GM12878 (cell line): ENCODE results near the gene ATXN1. TPM values are rescaled to one million over a fixed set of nuclear protein-coding genes. Genes with fewer than 3 reads are reported as not detected.

ENCODE experiments used
- ATAC-seq: fragments of 200-7000 bp; cut with Tn5 transposase; 3 replicates; pipeline ENCODE4 v1.9.1; 2020; ENCODE audit warnings: mild to moderate bottlenecking, moderate library complexity
- BruUV-seq: library from RNA; stranded (reverse); fragments of 400-500 nt; replicated peaks from 2 replicates; lab custom pipeline; 2021; lab: Mats Ljungman, UMichigan
- CTCF ChIA-PET: fragments of 300-600 bp; sonication (Branson Sonifier 250); formaldehyde crosslinking; extraction: SDS; loops from one replicate; lab custom pipeline; 2021; ENCODE audit warnings: inconsistent platforms; lab: Yijun Ruan, JAX
- POLR2A ChIA-PET: fragments of 350-600 bp; formaldehyde crosslinking; extraction: SDS; loops from one replicate; lab custom pipeline; 2021; ENCODE audit warnings: inconsistent platforms; lab: Charles Lee
- RAD21 ChIA-PET: fragments of 300-600 bp; sonication (Branson Sonifier 250); formaldehyde crosslinking; loops from one replicate; lab custom pipeline; 2023; ENCODE audit warnings: antibody characterized with exemption; ENCODE audit not compliant: unreplicated experiment; lab: Charles Lee
- SMC1A ChIA-PET: fragments of 300-600 bp; sonication (Branson Sonifier 250); formaldehyde crosslinking; loops from one replicate; lab custom pipeline; 2023; ENCODE audit not compliant: unreplicated experiment, uncharacterized antibody; lab: Charles Lee
- DNase-seq: peaks from one replicate; pipeline ENCODE4 v3.0.0-alpha.2; 2011; ENCODE audit warnings: low read depth, low spot score
- FAIRE-seq: peaks from 3 replicates; lab custom pipeline; 2011; peaks lifted over from hg19 to GRCh38; lab: Jason Lieb, UNC
- H2AFZ ChIP-seq: 2 replicates; pipeline ENCODE4 v1.6.0; 2011; ENCODE audit warnings: low read depth, low read length, control low read depth; ENCODE audit not compliant: control insufficient read depth
- H3K27ac ChIP-seq: 2 replicates; pipeline ENCODE4 v1.5.1; 2011; ENCODE audit warnings: control low read depth; ENCODE audit not compliant: control insufficient read depth, insufficient read depth
- H3K27me3 ChIP-seq, 2 experiments: replicated peaks in 1 of 2; 2 replicates each; pipeline versions ENCODE4 v1.6.0 to v1.6.1; 2011; ENCODE audit warnings: low read length in 1 of 2; ENCODE audit not compliant: control insufficient read depth in 2 of 2, insufficient read depth in 2 of 2
- H3K36me3 ChIP-seq, 2 experiments: 2 replicates each; pipeline ENCODE4 v1.5.1; 2011; ENCODE audit warnings: low read length in 1 of 2; ENCODE audit not compliant: control insufficient read depth in 2 of 2, insufficient read depth in 2 of 2
- H3K4me1 ChIP-seq: 2 replicates; pipeline ENCODE4 v1.6.1; 2011; ENCODE audit warnings: mild to moderate bottlenecking, low read length, moderate library complexity, mixed read lengths; ENCODE audit not compliant: control insufficient read depth, insufficient read depth
- H3K4me2 ChIP-seq: 2 replicates; pipeline ENCODE4 v1.6.0; 2011; ENCODE audit warnings: control low read depth; ENCODE audit not compliant: control insufficient read depth, insufficient read depth
- H3K4me3 ChIP-seq: fragments of 200-600 bp; sonication (generic); 2 replicates; pipeline ENCODE4 v1.5.1; 2016
- H3K79me2 ChIP-seq: 2 replicates; pipeline ENCODE4 v1.6.0; 2011; ENCODE audit warnings: low read length; ENCODE audit not compliant: control insufficient read depth, insufficient read depth
- H3K9ac ChIP-seq: 2 replicates; pipeline ENCODE4 v1.8.0; 2011; ENCODE audit warnings: low read length, control low read depth, mixed read lengths; ENCODE audit not compliant: control insufficient read depth, insufficient read depth
- H3K9me3 ChIP-seq: replicated peaks from 3 replicates; pipeline ENCODE4 v1.5.1; 2011; ENCODE audit warnings: mild to moderate bottlenecking, low read length; ENCODE audit not compliant: control insufficient read depth, insufficient read depth
- H4K20me1 ChIP-seq: 2 replicates; pipeline ENCODE4 v1.6.0; 2011; ENCODE audit not compliant: control insufficient read depth, insufficient read depth
- FOS ChIP-seq: IDR thresholded peaks from 3 replicates; pipeline ENCODE4 v1.6.1; 2011; ENCODE audit warnings: borderline replicate concordance; ENCODE audit not compliant: insufficient read length; ENCODE audit errors: extremely low read depth
- KDM1A ChIP-seq: fragments of 200-600 bp; sonication (generic); IDR thresholded peaks from 2 replicates; pipeline ENCODE4 v1.6.1; 2016; ENCODE audit warnings: borderline replicate concordance
- NFXL1 ChIP-seq: fragments of 450-650 bp; IDR thresholded peaks from 2 replicates; pipeline ENCODE4 v1.6.1; 2017; ENCODE audit warnings: antibody characterized with exemption, mild to moderate bottlenecking, borderline replicate concordance
- NRF1 ChIP-seq: conservative IDR thresholded peaks from 2 replicates; pipeline ENCODE4 v1.6.1; 2011; ENCODE audit warnings: mild to moderate bottlenecking, low read depth, low read length, improper control_type of control experiment
- SMC3 ChIP-seq: IDR thresholded peaks from 2 replicates; pipeline ENCODE4 v1.6.1; 2011; ENCODE audit warnings: low read length, improper control_type of control experiment, borderline replicate concordance
- YY1 ChIP-seq: IDR thresholded peaks from 2 replicates; pipeline ENCODE4 v1.6.1; 2011; ENCODE audit warnings: low read depth, mild to moderate bottlenecking, low read length
- WGBS: methylation state at CpG from one replicate; pipeline ENCODE4 v1.1.6; 2016; ENCODE audit warnings: low lambda C conversion rate; ENCODE audit not compliant: insufficient replicate concordance, insufficient coverage; ENCODE audit errors: missing lambda C conversion rate; 5-methylcytosine and 5-hydroxymethylcytosine counted together
- in situ Hi-C: fragments of 300-500 bp; cut with MboI; formaldehyde crosslinking; loops from 9 replicates; pipeline ENCODE4 v1.14.3; 2018; ENCODE audit warnings: mixed read lengths
- intact Hi-C: fragments of 100-400 bp; cut with micrococcal nuclease; formaldehyde crosslinking; loops from one replicate; pipeline ENCODE4 v1.14.2; 2022; ENCODE audit not compliant: unreplicated experiment
- polyA plus RNA-seq, 11 experiments: library from polyadenylated mRNA; depleted of rRNA in 4 of 11; unstranded in 6 of 11; stranded (reverse) in 5 of 11; fragments of >200 nt; fragmentation: Nextera tagmentation in 4 of 11; fragmentation: Illumina TruSeq in 1 of 11; extraction: Ambion mirVana in 4 of 11; extraction: Trizol in 1 of 11; gene quantifications; 1 replicate in 1 of 11; 2 replicates in 10 of 11; pipeline versions ENCODE4 v1.2.1 to v1.2.3, GENCODE V29; 2011 to 2016; ENCODE audit warnings: inconsistent platforms in 2 of 11, missing spikeins in 2 of 11, low read depth in 1 of 11
- total RNA-seq, 4 experiments: library from RNA; depleted of rRNA in 3 of 4; stranded (reverse); fragments of >200 nt in 3 of 4; fragmentation: Illumina TruSeq in 1 of 4; extraction: Trizol in 1 of 4; gene quantifications; 2 replicates each; pipeline versions ENCODE4 v1.2.1 to v1.2.3, GENCODE V29; 2013 to 2021
- TF ChIP-seq, protein P1 (sequence below): IDR thresholded peaks from 2 replicates; pipeline ENCODE4 v1.6.1; 2011; ENCODE audit warnings: low read depth, mild to moderate bottlenecking, low read length, moderate library complexity, borderline replicate concordance; ENCODE audit errors: extremely low read depth
- TF ChIP-seq, protein P2 (sequence below): fragments of 450-650 bp; IDR thresholded peaks from 2 replicates; pipeline ENCODE4 v1.6.1; 2017; ENCODE audit warnings: mild to moderate bottlenecking, low read depth, inconsistent platforms; ENCODE audit not compliant: poor library complexity, severe bottlenecking
- TF ChIP-seq, protein P3 (sequence below): IDR thresholded peaks from 2 replicates; pipeline ENCODE4 v1.6.1; 2011; ENCODE audit warnings: borderline replicate concordance, low read depth, mild to moderate bottlenecking, moderate library complexity, mixed read lengths, low read length; ENCODE audit not compliant: insufficient read depth; ENCODE audit errors: extremely low read length
- TF ChIP-seq, protein P4 (sequence below): fragments of 450-650 bp; IDR thresholded peaks from 2 replicates; pipeline ENCODE4 v1.6.1; 2017; ENCODE audit warnings: low read depth, mild to moderate bottlenecking, moderate library complexity
- TF ChIP-seq, protein P5 (sequence below): IDR thresholded peaks from 2 replicates; pipeline ENCODE4 v1.6.1; 2012; ENCODE audit warnings: mild to moderate bottlenecking, low read depth, low read length
- TF ChIP-seq, protein P6 (sequence below): fragments of 450-650 bp; IDR thresholded peaks from 2 replicates; pipeline ENCODE4 v1.6.1; 2016; ENCODE audit warnings: mild to moderate bottlenecking

ATXN1 gene
- total and polyA plus RNA-seq, 10 of the 15 experiments (the other 5 are each of a cell fraction or from before 2014, with no cell fraction given): 12.2 to 51.2 (median 20.5) TPM

DNA sequence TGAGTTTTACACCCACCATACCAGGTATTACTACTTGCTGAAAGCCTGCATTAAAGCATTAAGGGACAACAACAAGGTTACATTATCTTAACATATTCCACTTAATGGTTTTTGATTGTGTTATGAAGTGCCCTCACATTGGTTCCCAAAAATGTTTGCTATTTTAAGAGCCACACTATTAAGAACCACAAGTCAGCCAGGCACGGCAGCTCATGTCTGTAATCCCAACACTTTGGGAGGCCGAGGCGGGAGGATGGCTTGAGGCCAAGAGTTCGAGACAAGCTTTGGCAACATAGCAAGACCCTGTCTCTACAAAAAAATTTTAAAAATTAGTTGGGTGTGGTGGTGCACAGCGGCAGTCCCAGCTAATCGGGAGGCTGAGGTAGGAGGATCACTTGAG lies 28.2 kb downstream of the ATXN1 start:
- BruUV-seq: no TSS peak
- FAIRE-seq (no peak), ATAC-seq (no peak), DNase-seq (no peak)
- in situ Hi-C loops: no loop called here
- Histone ChIP-seq H3K4me2 (no peak overlapping the region), H3K79me2 (no peaks in the 10 kb centered on the region), H3K9me3 (no peaks in the 10 kb centered on the region), H3K27me3 (no peaks in the 10 kb centered on the region), H4K20me1 (no peaks in the 10 kb centered on the region), H3K27ac (no peak overlapping the region), H3K4me1 (peaks cover 17% of the 10 kb centered on the region), H3K4me3 (no peak overlapping the region), H2AFZ (no peak overlapping the region), H3K9ac (no peak overlapping the region), H3K36me3 (peaks cover 0 to 4% of the 10 kb centered on the region in 2 experiments; a peak in 1 of 4 replicates)
- 100% methylated on average over 6 of the region's 6 CpGs for whole genome bisulfite sequencing
- POLR2A ChIA-PET: interaction anchor here (1.0 to 1.5 kb wide), 4 partner anchors 10 to 34 kb away, joined by 3 read pairs; partner anchors contain the start of gene ATXN1
- intact Hi-C loops: no loop called here
- RAD21 ChIA-PET: interaction anchor here (0.6 to 4.3 kb wide), 9 partner anchors 17 to 219 kb away, joined by 3 to 35 read pairs (median 5); partner anchors contain the start of gene ATXN1
- SMC1A ChIA-PET: interaction anchor here (0.8 to 4.2 kb wide), 21 partner anchors 9 to 363 kb away, joined by 3 to 36 read pairs (median 4); partner anchors contain the start of gene ATXN1
- CTCF ChIA-PET: interaction anchor here (1.0 to 4.8 kb wide), 10 partner anchors 13 to 401 kb away, joined by 3 to 40 read pairs (median 5); partner anchors contain the start of gene ATXN1
- TF ChIP-seq, protein P1, sequence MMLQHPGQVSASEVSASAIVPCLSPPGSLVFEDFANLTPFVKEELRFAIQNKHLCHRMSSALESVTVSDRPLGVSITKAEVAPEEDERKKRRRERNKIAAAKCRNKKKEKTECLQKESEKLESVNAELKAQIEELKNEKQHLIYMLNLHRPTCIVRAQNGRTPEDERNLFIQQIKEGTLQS: no peak
- TF ChIP-seq, protein P2, sequence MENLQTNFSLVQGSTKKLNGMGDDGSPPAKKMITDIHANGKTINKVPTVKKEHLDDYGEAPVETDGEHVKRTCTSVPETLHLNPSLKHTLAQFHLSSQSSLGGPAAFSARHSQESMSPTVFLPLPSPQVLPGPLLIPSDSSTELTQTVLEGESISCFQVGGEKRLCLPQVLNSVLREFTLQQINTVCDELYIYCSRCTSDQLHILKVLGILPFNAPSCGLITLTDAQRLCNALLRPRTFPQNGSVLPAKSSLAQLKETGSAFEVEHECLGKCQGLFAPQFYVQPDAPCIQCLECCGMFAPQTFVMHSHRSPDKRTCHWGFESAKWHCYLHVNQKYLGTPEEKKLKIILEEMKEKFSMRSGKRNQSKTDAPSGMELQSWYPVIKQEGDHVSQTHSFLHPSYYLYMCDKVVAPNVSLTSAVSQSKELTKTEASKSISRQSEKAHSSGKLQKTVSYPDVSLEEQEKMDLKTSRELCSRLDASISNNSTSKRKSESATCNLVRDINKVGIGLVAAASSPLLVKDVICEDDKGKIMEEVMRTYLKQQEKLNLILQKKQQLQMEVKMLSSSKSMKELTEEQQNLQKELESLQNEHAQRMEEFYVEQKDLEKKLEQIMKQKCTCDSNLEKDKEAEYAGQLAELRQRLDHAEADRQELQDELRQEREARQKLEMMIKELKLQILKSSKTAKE: no peak
- TF ChIP-seq SMC3 (no peak), NRF1 (no peak), NFXL1 (no peak), FOS (no peak), KDM1A (no peak), YY1 (no peak)
- TF ChIP-seq, protein P3, sequence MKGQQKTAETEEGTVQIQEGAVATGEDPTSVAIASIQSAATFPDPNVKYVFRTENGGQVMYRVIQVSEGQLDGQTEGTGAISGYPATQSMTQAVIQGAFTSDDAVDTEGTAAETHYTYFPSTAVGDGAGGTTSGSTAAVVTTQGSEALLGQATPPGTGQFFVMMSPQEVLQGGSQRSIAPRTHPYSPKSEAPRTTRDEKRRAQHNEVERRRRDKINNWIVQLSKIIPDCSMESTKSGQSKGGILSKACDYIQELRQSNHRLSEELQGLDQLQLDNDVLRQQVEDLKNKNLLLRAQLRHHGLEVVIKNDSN: no peak
- TF ChIP-seq, protein P4, sequence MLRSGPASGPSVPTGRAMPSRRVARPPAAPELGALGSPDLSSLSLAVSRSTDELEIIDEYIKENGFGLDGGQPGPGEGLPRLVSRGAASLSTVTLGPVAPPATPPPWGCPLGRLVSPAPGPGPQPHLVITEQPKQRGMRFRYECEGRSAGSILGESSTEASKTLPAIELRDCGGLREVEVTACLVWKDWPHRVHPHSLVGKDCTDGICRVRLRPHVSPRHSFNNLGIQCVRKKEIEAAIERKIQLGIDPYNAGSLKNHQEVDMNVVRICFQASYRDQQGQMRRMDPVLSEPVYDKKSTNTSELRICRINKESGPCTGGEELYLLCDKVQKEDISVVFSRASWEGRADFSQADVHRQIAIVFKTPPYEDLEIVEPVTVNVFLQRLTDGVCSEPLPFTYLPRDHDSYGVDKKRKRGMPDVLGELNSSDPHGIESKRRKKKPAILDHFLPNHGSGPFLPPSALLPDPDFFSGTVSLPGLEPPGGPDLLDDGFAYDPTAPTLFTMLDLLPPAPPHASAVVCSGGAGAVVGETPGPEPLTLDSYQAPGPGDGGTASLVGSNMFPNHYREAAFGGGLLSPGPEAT: no peak
- TF ChIP-seq, protein P5, sequence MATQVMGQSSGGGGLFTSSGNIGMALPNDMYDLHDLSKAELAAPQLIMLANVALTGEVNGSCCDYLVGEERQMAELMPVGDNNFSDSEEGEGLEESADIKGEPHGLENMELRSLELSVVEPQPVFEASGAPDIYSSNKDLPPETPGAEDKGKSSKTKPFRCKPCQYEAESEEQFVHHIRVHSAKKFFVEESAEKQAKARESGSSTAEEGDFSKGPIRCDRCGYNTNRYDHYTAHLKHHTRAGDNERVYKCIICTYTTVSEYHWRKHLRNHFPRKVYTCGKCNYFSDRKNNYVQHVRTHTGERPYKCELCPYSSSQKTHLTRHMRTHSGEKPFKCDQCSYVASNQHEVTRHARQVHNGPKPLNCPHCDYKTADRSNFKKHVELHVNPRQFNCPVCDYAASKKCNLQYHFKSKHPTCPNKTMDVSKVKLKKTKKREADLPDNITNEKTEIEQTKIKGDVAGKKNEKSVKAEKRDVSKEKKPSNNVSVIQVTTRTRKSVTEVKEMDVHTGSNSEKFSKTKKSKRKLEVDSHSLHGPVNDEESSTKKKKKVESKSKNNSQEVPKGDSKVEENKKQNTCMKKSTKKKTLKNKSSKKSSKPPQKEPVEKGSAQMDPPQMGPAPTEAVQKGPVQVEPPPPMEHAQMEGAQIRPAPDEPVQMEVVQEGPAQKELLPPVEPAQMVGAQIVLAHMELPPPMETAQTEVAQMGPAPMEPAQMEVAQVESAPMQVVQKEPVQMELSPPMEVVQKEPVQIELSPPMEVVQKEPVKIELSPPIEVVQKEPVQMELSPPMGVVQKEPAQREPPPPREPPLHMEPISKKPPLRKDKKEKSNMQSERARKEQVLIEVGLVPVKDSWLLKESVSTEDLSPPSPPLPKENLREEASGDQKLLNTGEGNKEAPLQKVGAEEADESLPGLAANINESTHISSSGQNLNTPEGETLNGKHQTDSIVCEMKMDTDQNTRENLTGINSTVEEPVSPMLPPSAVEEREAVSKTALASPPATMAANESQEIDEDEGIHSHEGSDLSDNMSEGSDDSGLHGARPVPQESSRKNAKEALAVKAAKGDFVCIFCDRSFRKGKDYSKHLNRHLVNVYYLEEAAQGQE: no peak
- TF ChIP-seq, protein P6, sequence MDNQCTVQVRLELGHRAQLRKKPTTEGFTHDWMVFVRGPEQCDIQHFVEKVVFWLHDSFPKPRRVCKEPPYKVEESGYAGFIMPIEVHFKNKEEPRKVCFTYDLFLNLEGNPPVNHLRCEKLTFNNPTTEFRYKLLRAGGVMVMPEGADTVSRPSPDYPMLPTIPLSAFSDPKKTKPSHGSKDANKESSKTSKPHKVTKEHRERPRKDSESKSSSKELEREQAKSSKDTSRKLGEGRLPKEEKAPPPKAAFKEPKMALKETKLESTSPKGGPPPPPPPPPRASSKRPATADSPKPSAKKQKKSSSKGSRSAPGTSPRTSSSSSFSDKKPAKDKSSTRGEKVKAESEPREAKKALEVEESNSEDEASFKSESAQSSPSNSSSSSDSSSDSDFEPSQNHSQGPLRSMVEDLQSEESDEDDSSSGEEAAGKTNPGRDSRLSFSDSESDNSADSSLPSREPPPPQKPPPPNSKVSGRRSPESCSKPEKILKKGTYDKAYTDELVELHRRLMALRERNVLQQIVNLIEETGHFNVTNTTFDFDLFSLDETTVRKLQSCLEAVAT: no peak
